GM23338 (cell line): ENCODE results near the gene GPR108. TPM values are rescaled to one million over a fixed set of nuclear protein-coding genes. Genes with fewer than 3 reads are reported as not detected.

ENCODE experiments used
- ATAC-seq: fragments of 200-7000 bp; cut with Tn5 transposase; 3 replicates; pipeline ENCODE4 v1.9.1; 2020
- DNase-seq: peaks from one replicate; pipeline ENCODE4 v3.0.0-alpha.2; 2015; ENCODE audit warnings: low spot score
- H2AFZ ChIP-seq: fragments of 200-600 bp; sonication (generic); 2 replicates; pipeline ENCODE4 v1.8.0; 2016; ENCODE audit warnings: antibody characterized with exemption, mild to moderate bottlenecking, moderate library complexity
- H3F3A ChIP-seq: fragments of 200-600 bp; sonication (generic); replicated peaks from 2 replicates; pipeline ENCODE4 v1.8.0; 2017; ENCODE audit warnings: antibody characterized with exemption, mixed run types, low read depth
- H3K27ac ChIP-seq: fragments of 200-600 bp; sonication (generic); 2 replicates; pipeline ENCODE4 v1.6.1; 2016; ENCODE audit warnings: low read depth
- H3K27me3 ChIP-seq: fragments of 200-600 bp; sonication (generic); 2 replicates; pipeline ENCODE4 v1.8.0; 2016; ENCODE audit warnings: mild to moderate bottlenecking, mixed run types, moderate library complexity; ENCODE audit not compliant: insufficient read depth
- H3K36me3 ChIP-seq: fragments of 200-600 bp; sonication (generic); 2 replicates; pipeline ENCODE4 v1.8.0; 2016; ENCODE audit warnings: mild to moderate bottlenecking; ENCODE audit not compliant: insufficient read depth
- H3K4me1 ChIP-seq: fragments of 200-600 bp; sonication (generic); 2 replicates; pipeline ENCODE4 v1.8.0; 2016; ENCODE audit warnings: mild to moderate bottlenecking, moderate library complexity; ENCODE audit not compliant: insufficient read depth
- H3K4me2 ChIP-seq: fragments of 200-600 bp; sonication (generic); 2 replicates; pipeline ENCODE4 v1.7.1; 2017; ENCODE audit warnings: mixed run types
- H3K4me3 ChIP-seq: fragments of 200-600 bp; sonication (generic); 2 replicates; pipeline ENCODE4 v1.6.1; 2016; ENCODE audit warnings: mixed run types
- H3K79me2 ChIP-seq: fragments of 200-600 bp; sonication (generic); replicated peaks from 2 replicates; pipeline ENCODE4 v1.8.0; 2017; ENCODE audit warnings: mild to moderate bottlenecking; ENCODE audit not compliant: insufficient read depth
- H3K9me2 ChIP-seq: fragments of 200-600 bp; sonication (generic); 2 replicates; pipeline ENCODE4 v1.8.0; 2017; ENCODE audit not compliant: insufficient read depth
- H4K20me1 ChIP-seq: fragments of 200-600 bp; sonication (generic); replicated peaks from 2 replicates; pipeline ENCODE4 v1.8.0; 2017; ENCODE audit warnings: mild to moderate bottlenecking; ENCODE audit not compliant: insufficient read depth
- H3K27ac Mint-ChIP-seq: 2 replicates; pipeline ENCODE4 v1.8.0; 2020; ENCODE audit warnings: inconsistent platforms, mild to moderate bottlenecking, moderate library complexity, mixed read lengths
- H3K27me3 Mint-ChIP-seq: 3 replicates; pipeline ENCODE4 v1.8.0; 2022; ENCODE audit warnings: low read depth, mild to moderate bottlenecking, moderate library complexity, mixed read lengths, inconsistent platforms; ENCODE audit not compliant: insufficient read depth, poor library complexity
- H3K36me3 Mint-ChIP-seq: 3 replicates; pipeline ENCODE4 v1.8.0; 2021; ENCODE audit warnings: low read depth, mild to moderate bottlenecking, inconsistent platforms, moderate library complexity, mixed read lengths
- H3K4me1 Mint-ChIP-seq: 3 replicates; pipeline ENCODE4 v1.8.0; 2020; ENCODE audit warnings: mild to moderate bottlenecking, inconsistent platforms, mixed read lengths
- H3K4me3 Mint-ChIP-seq: 3 replicates; pipeline ENCODE4 v1.8.0; 2021; ENCODE audit warnings: moderate library complexity, mild to moderate bottlenecking, inconsistent platforms, mixed read lengths
- H3K9me3 Mint-ChIP-seq: 3 replicates; pipeline ENCODE4 v1.8.0; 2020; ENCODE audit warnings: moderate library complexity, mild to moderate bottlenecking, inconsistent platforms, mixed read lengths
- CREB1 ChIP-seq: fragments of 250-450 bp; sonication (Bioruptor Pico); IDR thresholded peaks from 2 replicates; pipeline ENCODE4 v1.5.0; 2020; ENCODE audit warnings: low read depth, mild to moderate bottlenecking, moderate library complexity
- ETS1 ChIP-seq: IDR thresholded peaks from 2 replicates; pipeline ENCODE4 v1.6.1; 2016; ENCODE audit warnings: antibody characterized with exemption
- EZH2 ChIP-seq: fragments of 200-600 bp; sonication (generic); IDR thresholded peaks from one replicate; pipeline ENCODE4 v1.8.0; 2017; ENCODE audit warnings: antibody characterized with exemption, mild to moderate bottlenecking, low read depth; ENCODE audit not compliant: unreplicated experiment
- EZH2phosphoT487 ChIP-seq: fragments of 200-600 bp; sonication (generic); IDR thresholded peaks from one replicate; pipeline ENCODE4 v1.8.1; 2018; ENCODE audit warnings: antibody characterized with exemption; ENCODE audit not compliant: unreplicated experiment
- JUNB ChIP-seq: IDR thresholded peaks from one replicate; pipeline ENCODE4 v1.6.1; 2016; ENCODE audit warnings: antibody characterized with exemption; ENCODE audit not compliant: unreplicated experiment
- NANOG ChIP-seq: IDR thresholded peaks from 2 replicates; pipeline ENCODE4 v1.6.1; 2016; ENCODE audit warnings: antibody characterized with exemption, borderline replicate concordance
- POLR2AphosphoS5 ChIP-seq: IDR thresholded peaks from 2 replicates; pipeline ENCODE4 v1.6.1; 2016; ENCODE audit warnings: antibody characterized with exemption, low read depth
- REST ChIP-seq: IDR thresholded peaks from one replicate; pipeline ENCODE4 v1.6.1; 2018; ENCODE audit warnings: antibody characterized with exemption; ENCODE audit not compliant: unreplicated experiment
- STAT1 ChIP-seq: IDR thresholded peaks from one replicate; pipeline ENCODE4 v1.6.1; 2016; ENCODE audit warnings: antibody characterized with exemption; ENCODE audit not compliant: unreplicated experiment
- ZNF114 ChIP-seq: fragments of 250-450 bp; sonication (Bioruptor Pico); IDR thresholded peaks from 2 replicates; pipeline ENCODE4 v1.5.0; 2020; ENCODE audit warnings: mild to moderate bottlenecking, moderate library complexity
- ZNF331 ChIP-seq: fragments of 250-450 bp; sonication (Bioruptor Pico); IDR thresholded peaks from 2 replicates; pipeline ENCODE4 v1.5.0; 2020; ENCODE audit warnings: low read depth, mild to moderate bottlenecking, moderate library complexity
- ZNF462 ChIP-seq: fragments of 250-450 bp; sonication (Bioruptor Pico); IDR thresholded peaks from 2 replicates; pipeline ENCODE4 v1.5.0; 2020; ENCODE audit warnings: mild to moderate bottlenecking, moderate library complexity
- polyA plus RNA-seq: library from polyadenylated mRNA; unstranded; fragments of >200 nt; fragmentation: Nextera tagmentation; extraction: Ambion mirVana; gene quantifications from 2 replicates; pipeline ENCODE4 v1.2.1, GENCODE V29; 2016
- total RNA-seq: library from RNA; depleted of rRNA; stranded (reverse); fragments of >200 nt; shearing (Covaris generic); gene quantifications from 2 replicates; pipeline ENCODE4 v1.2.3, GENCODE V29; 2014
- TF ChIP-seq, protein P1 (sequence below), 2 experiments: fragments of 200-600 bp in 1 of 2; sonication (generic) in 1 of 2; conservative IDR thresholded peaks; 2 replicates each; pipeline versions ENCODE4 v1.5.1 to v1.6.1; 2016 to 2017; ENCODE audit warnings: antibody characterized with exemption in 2 of 2, low read depth in 2 of 2, mild to moderate bottlenecking in 2 of 2, moderate library complexity in 1 of 2

The GPR108 gene
- total and polyA plus RNA-seq, 2 experiments from 2014 or later, result 44.8 to 57.9 TPM

DNA sequence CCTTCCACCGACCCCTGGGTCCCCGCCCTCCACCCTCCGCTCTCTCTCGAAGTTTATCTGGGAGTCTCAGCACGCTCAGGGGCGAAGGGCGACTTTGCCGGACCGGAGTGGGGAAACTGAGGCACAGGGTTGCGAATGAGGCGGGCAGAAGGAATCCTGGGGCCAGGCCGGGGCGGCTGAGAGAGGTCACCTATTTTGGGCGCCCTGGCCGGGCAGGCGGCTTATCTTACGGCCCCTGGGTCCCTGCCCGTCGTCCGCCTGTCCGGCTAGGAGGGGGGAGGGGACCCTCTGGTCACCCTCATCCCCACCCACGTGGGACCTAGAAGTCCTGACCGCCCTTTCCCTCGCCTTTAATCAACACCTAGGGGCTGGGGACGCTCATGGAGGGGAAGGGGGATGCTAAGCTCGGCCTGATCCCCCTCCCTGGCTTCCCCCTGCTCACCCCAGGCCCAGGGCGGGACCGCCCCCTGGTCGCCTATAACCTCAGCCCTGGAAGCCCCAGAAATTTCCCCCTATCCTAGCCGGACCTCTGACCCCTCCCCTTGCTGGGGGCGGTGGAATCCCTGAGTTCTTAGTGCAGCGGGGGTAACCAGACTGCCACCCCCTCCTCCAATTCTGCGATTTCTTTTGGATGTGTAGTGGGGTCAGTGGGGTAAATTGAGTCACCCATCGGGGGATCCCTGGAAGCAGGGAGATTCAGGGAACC lies 2.7 kb upstream of the GPR108 start:
- DNase-seq (peak; percentile 68), ATAC-seq (peak; percentile 5)
- H3K36me3 ChIP-seq, result peaks cover 22% of the 10 kb centered on the region
- TF ChIP-seq JUNB, result no peak
- no peak for TF ChIP-seq EZH2
- TF ChIP-seq POLR2AphosphoS5, result no peak
- no peak for TF ChIP-seq NANOG
- TF ChIP-seq, protein P1, sequence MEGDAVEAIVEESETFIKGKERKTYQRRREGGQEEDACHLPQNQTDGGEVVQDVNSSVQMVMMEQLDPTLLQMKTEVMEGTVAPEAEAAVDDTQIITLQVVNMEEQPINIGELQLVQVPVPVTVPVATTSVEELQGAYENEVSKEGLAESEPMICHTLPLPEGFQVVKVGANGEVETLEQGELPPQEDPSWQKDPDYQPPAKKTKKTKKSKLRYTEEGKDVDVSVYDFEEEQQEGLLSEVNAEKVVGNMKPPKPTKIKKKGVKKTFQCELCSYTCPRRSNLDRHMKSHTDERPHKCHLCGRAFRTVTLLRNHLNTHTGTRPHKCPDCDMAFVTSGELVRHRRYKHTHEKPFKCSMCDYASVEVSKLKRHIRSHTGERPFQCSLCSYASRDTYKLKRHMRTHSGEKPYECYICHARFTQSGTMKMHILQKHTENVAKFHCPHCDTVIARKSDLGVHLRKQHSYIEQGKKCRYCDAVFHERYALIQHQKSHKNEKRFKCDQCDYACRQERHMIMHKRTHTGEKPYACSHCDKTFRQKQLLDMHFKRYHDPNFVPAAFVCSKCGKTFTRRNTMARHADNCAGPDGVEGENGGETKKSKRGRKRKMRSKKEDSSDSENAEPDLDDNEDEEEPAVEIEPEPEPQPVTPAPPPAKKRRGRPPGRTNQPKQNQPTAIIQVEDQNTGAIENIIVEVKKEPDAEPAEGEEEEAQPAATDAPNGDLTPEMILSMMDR (conservative IDR thresholded peaks at IDR 0.05; ENCODE audit: low read depth in 2 of 2), result no peak
- TF ChIP-seq ETS1, result no peak
- no peak for TF ChIP-seq ZNF114
- no peak for TF ChIP-seq CREB1 (CRISPR knock-in tag)
- no peak for TF ChIP-seq REST
- no peak for TF ChIP-seq ZNF331
- TF ChIP-seq EZH2phosphoT487, result no peak
- TF ChIP-seq ZNF462 (CRISPR knock-in tag), result no peak
- no peak for TF ChIP-seq STAT1
- peaks cover 31% of the 10 kb centered on the region for H3K79me2 ChIP-seq
- 0 out of 2 replicates have a peak, but pooled peaks cover 11% of the 10 kb centered on the region for H3F3A ChIP-seq
- Mint-ChIP-seq H3K4me3 (peak overlapping the region; percentile 88), H3K27me3 (peaks cover 21% of the 10 kb centered on the region), H3K36me3 (peaks cover 26% of the 10 kb centered on the region), H3K4me1 (peaks cover 52% of the 10 kb centered on the region), H3K27ac (peak overlapping the region; percentile 75; the same call in 1 of the 2 replicates), H3K9me3 (no peaks in the 10 kb centered on the region)
- H3K4me2 ChIP-seq, result peak overlapping the region; percentile 96
- peaks cover 15% of the 10 kb centered on the region; the same call in 1 of the 2 replicates for H4K20me1 ChIP-seq
- H3K27ac ChIP-seq, result peak overlapping the region; percentile 89
- H3K9me2 ChIP-seq, result no peaks in the 10 kb centered on the region
- H2AFZ ChIP-seq, result no peak overlapping the region
- no peaks in the 10 kb centered on the region for H3K27me3 ChIP-seq
- H3K4me1 ChIP-seq, result peaks cover 34% of the 10 kb centered on the region
- peak overlapping the region; percentile 94 for H3K4me3 ChIP-seq
